HEK293 (cell line): ENCODE data around the gene SCUBE3.

Experiments
- CTCF ChIP-seq: fragments of 450-650 bp; formaldehyde crosslinking; IDR thresholded peaks from 2 replicates; pipeline ENCODE4 v1.5.1; 2016; ENCODE audit warnings: missing biosample characterization, missing genetic modification characterization
- PATZ1 ChIP-seq: fragments of 450-650 bp; formaldehyde crosslinking; IDR thresholded peaks from 2 replicates; pipeline ENCODE4 v1.5.1; 2016; ENCODE audit warnings: missing biosample characterization, missing genetic modification characterization
- REPIN1 ChIP-seq: fragments of 450-650 bp; formaldehyde crosslinking; IDR thresholded peaks from 2 replicates; pipeline ENCODE4 v1.5.1; 2017; ENCODE audit warnings: missing biosample characterization, missing genetic modification characterization, low read depth
- SP2 ChIP-seq: fragments of 450-650 bp; formaldehyde crosslinking; IDR thresholded peaks from 2 replicates; pipeline ENCODE4 v1.5.1; 2016; ENCODE audit warnings: missing biosample characterization, missing genetic modification characterization
- ZEB2 ChIP-seq: fragments of 450-650 bp; formaldehyde crosslinking; IDR thresholded peaks from 2 replicates; pipeline ENCODE4 v1.5.1; 2016; ENCODE audit warnings: missing biosample characterization, missing genetic modification characterization
- ZNF112 ChIP-seq: fragments of 450-650 bp; formaldehyde crosslinking; IDR thresholded peaks from 2 replicates; pipeline ENCODE4 v1.5.0; 2017; ENCODE audit warnings: missing biosample characterization, missing genetic modification characterization
- ZNF138 ChIP-seq: fragments of 450-650 bp; formaldehyde crosslinking; IDR thresholded peaks from 2 replicates; pipeline ENCODE4 v1.5.1; 2016; ENCODE audit warnings: missing biosample characterization, missing genetic modification characterization, borderline replicate concordance
- ZNF280D ChIP-seq: fragments of 450-650 bp; formaldehyde crosslinking; IDR thresholded peaks from 2 replicates; pipeline ENCODE4 v1.5.1; 2016; ENCODE audit warnings: missing biosample characterization, missing genetic modification characterization
- ZNF404 ChIP-seq: fragments of 450-650 bp; formaldehyde crosslinking; IDR thresholded peaks from 2 replicates; pipeline ENCODE4 v1.5.1; 2017; ENCODE audit warnings: missing biosample characterization, missing genetic modification characterization
- ZNF48 ChIP-seq: fragments of 450-650 bp; formaldehyde crosslinking; IDR thresholded peaks from 2 replicates; pipeline ENCODE4 v1.5.1; 2016; ENCODE audit warnings: missing biosample characterization, missing genetic modification characterization
- ZNF561 ChIP-seq: fragments of 450-650 bp; IDR thresholded peaks from 2 replicates; pipeline ENCODE4 v1.5.1; 2018; ENCODE audit warnings: missing biosample characterization, missing genetic modification characterization, borderline replicate concordance
- ZNF777 ChIP-seq: fragments of 450-650 bp; formaldehyde crosslinking; IDR thresholded peaks from 2 replicates; pipeline ENCODE4 v1.5.1; 2017; ENCODE audit warnings: missing biosample characterization, missing genetic modification characterization, borderline replicate concordance

GRCh38 chr6:35164868-35165267, 48.9 kb upstream of the SCUBE3 start:
- no peak for TF ChIP-seq PATZ1
- TF ChIP-seq CTCF = no peak
- no peak for TF ChIP-seq ZNF404
- TF ChIP-seq ZNF112 (tag by site-specific recombination) = no peak
- no peak for TF ChIP-seq ZNF138 (tag by site-specific recombination)
- TF ChIP-seq REPIN1 (tag by site-specific recombination) = no peak
- no peak for TF ChIP-seq ZNF561 (tag by site-specific recombination)
- no peak for TF ChIP-seq ZEB2
- no peak for TF ChIP-seq ZNF48 (tag by site-specific recombination)
- no peak for TF ChIP-seq SP2 (tag by site-specific recombination)
- no peak for TF ChIP-seq ZNF777
- no peak for TF ChIP-seq ZNF280D
